ENCODE results near the gene OR10AD1.

DNA sequence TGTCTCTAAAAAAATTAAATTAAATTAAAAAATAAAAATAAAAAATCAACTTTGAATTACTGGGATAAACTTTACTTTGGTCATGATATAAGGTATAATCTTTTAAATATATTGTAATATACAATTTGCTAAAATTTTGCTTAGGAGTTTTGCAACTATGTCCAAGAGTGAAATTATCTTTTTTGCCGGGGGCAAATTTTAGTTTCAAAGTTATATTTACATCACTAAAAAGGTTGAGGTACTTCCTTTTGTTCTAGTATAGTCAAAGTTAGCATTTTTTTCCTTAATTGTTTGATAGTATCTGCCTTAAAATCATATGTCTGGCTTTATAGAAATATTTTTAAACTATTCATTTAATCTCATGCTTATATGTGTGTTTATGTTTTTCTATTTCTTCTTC lies 17.6 kb upstream of the OR10AD1 start:
- TF ChIP-seq, protein P1, sequence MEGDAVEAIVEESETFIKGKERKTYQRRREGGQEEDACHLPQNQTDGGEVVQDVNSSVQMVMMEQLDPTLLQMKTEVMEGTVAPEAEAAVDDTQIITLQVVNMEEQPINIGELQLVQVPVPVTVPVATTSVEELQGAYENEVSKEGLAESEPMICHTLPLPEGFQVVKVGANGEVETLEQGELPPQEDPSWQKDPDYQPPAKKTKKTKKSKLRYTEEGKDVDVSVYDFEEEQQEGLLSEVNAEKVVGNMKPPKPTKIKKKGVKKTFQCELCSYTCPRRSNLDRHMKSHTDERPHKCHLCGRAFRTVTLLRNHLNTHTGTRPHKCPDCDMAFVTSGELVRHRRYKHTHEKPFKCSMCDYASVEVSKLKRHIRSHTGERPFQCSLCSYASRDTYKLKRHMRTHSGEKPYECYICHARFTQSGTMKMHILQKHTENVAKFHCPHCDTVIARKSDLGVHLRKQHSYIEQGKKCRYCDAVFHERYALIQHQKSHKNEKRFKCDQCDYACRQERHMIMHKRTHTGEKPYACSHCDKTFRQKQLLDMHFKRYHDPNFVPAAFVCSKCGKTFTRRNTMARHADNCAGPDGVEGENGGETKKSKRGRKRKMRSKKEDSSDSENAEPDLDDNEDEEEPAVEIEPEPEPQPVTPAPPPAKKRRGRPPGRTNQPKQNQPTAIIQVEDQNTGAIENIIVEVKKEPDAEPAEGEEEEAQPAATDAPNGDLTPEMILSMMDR (conservative IDR thresholded peaks at IDR 0.05): no peak
- no peak for TF ChIP-seq EZH2 (IDR thresholded peaks at IDR 0.05; ENCODE audit: low read depth)

All from PC-9 (cell line).